Stimulated activated CD8-positive, alpha-beta memory T cell treated with anti-CD3 and anti-CD28 coated beads, Interleukin-12 subunit alpha, Interleukin-12 subunit beta, amount 100 ng/mL, for 1 hour (primary cell): ENCODE measurements around the gene KCNE3.
"Not testable (repeated sequence)": the region's sequence is repeated elsewhere in the genome, so short reads cannot be mapped to it uniquely, and the experiment has no call there.

Experiments used
- DNase-seq: peaks from one replicate; pipeline ENCODE4 v3.0.0-alpha.2; 2020; ENCODE audit warnings: low read depth

KCNE3 gene

GRCh38 chr11:74443071-74443864 lies 24.1 kb downstream of the KCNE3 start:
- DNase-seq = no peak

GRCh38 chr11:74442636-74443035 lies 24.7 kb downstream of the KCNE3 start:
- no peak for DNase-seq

- no peak for DNase-seq
Measured at GRCh38 chr11:74438681-74439080, 28.7 kb downstream of the KCNE3 start.

- no peak for DNase-seq
Measured at GRCh38 chr11:74437441-74438042, 29.8 kb downstream of the KCNE3 start.

GRCh38 chr11:74434528-74434927 lies 32.8 kb downstream of the KCNE3 start:
- DNase-seq = no peak

- no peak for DNase-seq
Measured at GRCh38 chr11:74429205-74429604, 38.1 kb downstream of the KCNE3 start.

GRCh38 chr11:74427384-74427886 lies 39.9 kb downstream of the KCNE3 start:
- DNase-seq = no peak

GRCh38 chr11:74425100-74425499 lies 42.2 kb downstream of the KCNE3 start:
- DNase-seq = no peak

GRCh38 chr11:74418509-74418895 lies 48.8 kb downstream of the KCNE3 start:
- DNase-seq = no peak

GRCh38 chr11:74417860-74418508 lies 49.4 kb downstream of the KCNE3 start:
- DNase-seq = no peak

GRCh38 chr11:74417379-74417804 lies 50.0 kb downstream of the KCNE3 start:
- no peak for DNase-seq

- not testable (repeated sequence) for DNase-seq
Measured at GRCh38 chr11:74416974-74417373, 50.4 kb downstream of the KCNE3 start.

- DNase-seq = no peak
Measured at GRCh38 chr11:74412733-74413359, 54.5 kb downstream of the KCNE3 start.

GRCh38 chr11:74412321-74412720 lies 55.0 kb downstream of the KCNE3 start:
- no peak for DNase-seq

GRCh38 chr11:74409633-74410032 lies 57.7 kb downstream of the KCNE3 start:
- DNase-seq = no peak
